GM23338 (cell line): ENCODE data around the gene KCNH4. TPM values are rescaled to one million over a fixed set of nuclear protein-coding genes. Genes with fewer than 3 reads are reported as not detected.

ENCODE experiments used
- ATAC-seq: fragments of 200-7000 bp; cut with Tn5 transposase; 3 replicates; pipeline ENCODE4 v1.9.1; 2020
- DNase-seq: peaks from one replicate; pipeline ENCODE4 v3.0.0-alpha.2; 2015; ENCODE audit warnings: low spot score
- H2AFZ ChIP-seq: fragments of 200-600 bp; sonication (generic); 2 replicates; pipeline ENCODE4 v1.8.0; 2016; ENCODE audit warnings: antibody characterized with exemption, mild to moderate bottlenecking, moderate library complexity
- H3F3A ChIP-seq: fragments of 200-600 bp; sonication (generic); replicated peaks from 2 replicates; pipeline ENCODE4 v1.8.0; 2017; ENCODE audit warnings: antibody characterized with exemption, mixed run types, low read depth
- H3K27ac ChIP-seq: fragments of 200-600 bp; sonication (generic); 2 replicates; pipeline ENCODE4 v1.6.1; 2016; ENCODE audit warnings: low read depth
- H3K27me3 ChIP-seq: fragments of 200-600 bp; sonication (generic); 2 replicates; pipeline ENCODE4 v1.8.0; 2016; ENCODE audit warnings: mild to moderate bottlenecking, mixed run types, moderate library complexity; ENCODE audit not compliant: insufficient read depth
- H3K36me3 ChIP-seq: fragments of 200-600 bp; sonication (generic); 2 replicates; pipeline ENCODE4 v1.8.0; 2016; ENCODE audit warnings: mild to moderate bottlenecking; ENCODE audit not compliant: insufficient read depth
- H3K4me1 ChIP-seq: fragments of 200-600 bp; sonication (generic); 2 replicates; pipeline ENCODE4 v1.8.0; 2016; ENCODE audit warnings: mild to moderate bottlenecking, moderate library complexity; ENCODE audit not compliant: insufficient read depth
- H3K4me2 ChIP-seq: fragments of 200-600 bp; sonication (generic); 2 replicates; pipeline ENCODE4 v1.7.1; 2017; ENCODE audit warnings: mixed run types
- H3K4me3 ChIP-seq: fragments of 200-600 bp; sonication (generic); 2 replicates; pipeline ENCODE4 v1.6.1; 2016; ENCODE audit warnings: mixed run types
- H3K79me2 ChIP-seq: fragments of 200-600 bp; sonication (generic); replicated peaks from 2 replicates; pipeline ENCODE4 v1.8.0; 2017; ENCODE audit warnings: mild to moderate bottlenecking; ENCODE audit not compliant: insufficient read depth
- H3K9me2 ChIP-seq: fragments of 200-600 bp; sonication (generic); 2 replicates; pipeline ENCODE4 v1.8.0; 2017; ENCODE audit not compliant: insufficient read depth
- H4K20me1 ChIP-seq: fragments of 200-600 bp; sonication (generic); replicated peaks from 2 replicates; pipeline ENCODE4 v1.8.0; 2017; ENCODE audit warnings: mild to moderate bottlenecking; ENCODE audit not compliant: insufficient read depth
- H3K27ac Mint-ChIP-seq: 2 replicates; pipeline ENCODE4 v1.8.0; 2020; ENCODE audit warnings: inconsistent platforms, mild to moderate bottlenecking, moderate library complexity, mixed read lengths
- H3K27me3 Mint-ChIP-seq: 3 replicates; pipeline ENCODE4 v1.8.0; 2022; ENCODE audit warnings: low read depth, mild to moderate bottlenecking, moderate library complexity, mixed read lengths, inconsistent platforms; ENCODE audit not compliant: insufficient read depth, poor library complexity
- H3K36me3 Mint-ChIP-seq: 3 replicates; pipeline ENCODE4 v1.8.0; 2021; ENCODE audit warnings: low read depth, mild to moderate bottlenecking, inconsistent platforms, moderate library complexity, mixed read lengths
- H3K4me1 Mint-ChIP-seq: 3 replicates; pipeline ENCODE4 v1.8.0; 2020; ENCODE audit warnings: mild to moderate bottlenecking, inconsistent platforms, mixed read lengths
- H3K4me3 Mint-ChIP-seq: 3 replicates; pipeline ENCODE4 v1.8.0; 2021; ENCODE audit warnings: moderate library complexity, mild to moderate bottlenecking, inconsistent platforms, mixed read lengths
- H3K9me3 Mint-ChIP-seq: 3 replicates; pipeline ENCODE4 v1.8.0; 2020; ENCODE audit warnings: moderate library complexity, mild to moderate bottlenecking, inconsistent platforms, mixed read lengths
- CREB1 ChIP-seq: fragments of 250-450 bp; sonication (Bioruptor Pico); IDR thresholded peaks from 2 replicates; pipeline ENCODE4 v1.5.0; 2020; ENCODE audit warnings: low read depth, mild to moderate bottlenecking, moderate library complexity
- ETS1 ChIP-seq: IDR thresholded peaks from 2 replicates; pipeline ENCODE4 v1.6.1; 2016; ENCODE audit warnings: antibody characterized with exemption
- EZH2phosphoT487 ChIP-seq: fragments of 200-600 bp; sonication (generic); IDR thresholded peaks from one replicate; pipeline ENCODE4 v1.8.1; 2018; ENCODE audit warnings: antibody characterized with exemption; ENCODE audit not compliant: unreplicated experiment
- JUNB ChIP-seq: IDR thresholded peaks from one replicate; pipeline ENCODE4 v1.6.1; 2016; ENCODE audit warnings: antibody characterized with exemption; ENCODE audit not compliant: unreplicated experiment
- NANOG ChIP-seq: IDR thresholded peaks from 2 replicates; pipeline ENCODE4 v1.6.1; 2016; ENCODE audit warnings: antibody characterized with exemption, borderline replicate concordance
- POLR2AphosphoS5 ChIP-seq: IDR thresholded peaks from 2 replicates; pipeline ENCODE4 v1.6.1; 2016; ENCODE audit warnings: antibody characterized with exemption, low read depth
- STAT1 ChIP-seq: IDR thresholded peaks from one replicate; pipeline ENCODE4 v1.6.1; 2016; ENCODE audit warnings: antibody characterized with exemption; ENCODE audit not compliant: unreplicated experiment
- ZNF114 ChIP-seq: fragments of 250-450 bp; sonication (Bioruptor Pico); IDR thresholded peaks from 2 replicates; pipeline ENCODE4 v1.5.0; 2020; ENCODE audit warnings: mild to moderate bottlenecking, moderate library complexity
- ZNF331 ChIP-seq: fragments of 250-450 bp; sonication (Bioruptor Pico); IDR thresholded peaks from 2 replicates; pipeline ENCODE4 v1.5.0; 2020; ENCODE audit warnings: low read depth, mild to moderate bottlenecking, moderate library complexity
- ZNF462 ChIP-seq: fragments of 250-450 bp; sonication (Bioruptor Pico); IDR thresholded peaks from 2 replicates; pipeline ENCODE4 v1.5.0; 2020; ENCODE audit warnings: mild to moderate bottlenecking, moderate library complexity
- polyA plus RNA-seq: library from polyadenylated mRNA; unstranded; fragments of >200 nt; fragmentation: Nextera tagmentation; extraction: Ambion mirVana; gene quantifications from 2 replicates; pipeline ENCODE4 v1.2.1, GENCODE V29; 2016
- total RNA-seq: library from RNA; depleted of rRNA; stranded (reverse); fragments of >200 nt; shearing (Covaris generic); gene quantifications from 2 replicates; pipeline ENCODE4 v1.2.3, GENCODE V29; 2014
- TF ChIP-seq, protein P1 (sequence below): IDR thresholded peaks from one replicate; pipeline ENCODE4 v1.6.1; 2018; ENCODE audit warnings: antibody characterized with exemption; ENCODE audit not compliant: unreplicated experiment
- TF ChIP-seq, protein P2 (sequence below), 2 experiments: fragments of 200-600 bp in 1 of 2; sonication (generic) in 1 of 2; conservative IDR thresholded peaks; 2 replicates each; pipeline versions ENCODE4 v1.5.1 to v1.6.1; 2016 to 2017; ENCODE audit warnings: antibody characterized with exemption in 2 of 2, low read depth in 2 of 2, mild to moderate bottlenecking in 2 of 2, moderate library complexity in 1 of 2

The KCNH4 gene
- total and polyA plus RNA-seq, 2 experiments from 2014 or later, result 0.08 to 0.49 TPM

GRCh38 chr17:42131981-42132432 lies 48.9 kb downstream of the KCNH4 start:
- Histone ChIP-seq H4K20me1 (peaks cover 12% of the 10 kb centered on the region), H3K36me3 (peaks cover 3% of the 10 kb centered on the region), H3K27me3 (no peaks in the 10 kb centered on the region), H3K9me2 (no peaks in the 10 kb centered on the region), H3K79me2 (peaks cover 50% of the 10 kb centered on the region), H3K27ac (no peak overlapping the region; the same call in 1 of the 2 replicates), H3K4me3 (no peak overlapping the region), H3F3A (0 out of 2 replicates have a peak, but pooled peaks cover 4% of the 10 kb centered on the region), H3K4me2 (no peak overlapping the region), H3K4me1 (peaks cover 10% of the 10 kb centered on the region; the same call in 1 of the 2 replicates), H2AFZ (no peak overlapping the region)
- H3K4me3 Mint-ChIP-seq, result no peak overlapping the region
- DNase-seq, result no peak
- peaks cover 36% of the 10 kb centered on the region for H3K36me3 Mint-ChIP-seq
- no peak for ATAC-seq
- H3K4me1 Mint-ChIP-seq, result peaks cover 33% of the 10 kb centered on the region
- H3K27me3 Mint-ChIP-seq, result peaks cover 15% of the 10 kb centered on the region
- no peak overlapping the region for H3K27ac Mint-ChIP-seq
- TF ChIP-seq JUNB, result no peak
- no peak for TF ChIP-seq EZH2phosphoT487
- TF ChIP-seq, protein P1, sequence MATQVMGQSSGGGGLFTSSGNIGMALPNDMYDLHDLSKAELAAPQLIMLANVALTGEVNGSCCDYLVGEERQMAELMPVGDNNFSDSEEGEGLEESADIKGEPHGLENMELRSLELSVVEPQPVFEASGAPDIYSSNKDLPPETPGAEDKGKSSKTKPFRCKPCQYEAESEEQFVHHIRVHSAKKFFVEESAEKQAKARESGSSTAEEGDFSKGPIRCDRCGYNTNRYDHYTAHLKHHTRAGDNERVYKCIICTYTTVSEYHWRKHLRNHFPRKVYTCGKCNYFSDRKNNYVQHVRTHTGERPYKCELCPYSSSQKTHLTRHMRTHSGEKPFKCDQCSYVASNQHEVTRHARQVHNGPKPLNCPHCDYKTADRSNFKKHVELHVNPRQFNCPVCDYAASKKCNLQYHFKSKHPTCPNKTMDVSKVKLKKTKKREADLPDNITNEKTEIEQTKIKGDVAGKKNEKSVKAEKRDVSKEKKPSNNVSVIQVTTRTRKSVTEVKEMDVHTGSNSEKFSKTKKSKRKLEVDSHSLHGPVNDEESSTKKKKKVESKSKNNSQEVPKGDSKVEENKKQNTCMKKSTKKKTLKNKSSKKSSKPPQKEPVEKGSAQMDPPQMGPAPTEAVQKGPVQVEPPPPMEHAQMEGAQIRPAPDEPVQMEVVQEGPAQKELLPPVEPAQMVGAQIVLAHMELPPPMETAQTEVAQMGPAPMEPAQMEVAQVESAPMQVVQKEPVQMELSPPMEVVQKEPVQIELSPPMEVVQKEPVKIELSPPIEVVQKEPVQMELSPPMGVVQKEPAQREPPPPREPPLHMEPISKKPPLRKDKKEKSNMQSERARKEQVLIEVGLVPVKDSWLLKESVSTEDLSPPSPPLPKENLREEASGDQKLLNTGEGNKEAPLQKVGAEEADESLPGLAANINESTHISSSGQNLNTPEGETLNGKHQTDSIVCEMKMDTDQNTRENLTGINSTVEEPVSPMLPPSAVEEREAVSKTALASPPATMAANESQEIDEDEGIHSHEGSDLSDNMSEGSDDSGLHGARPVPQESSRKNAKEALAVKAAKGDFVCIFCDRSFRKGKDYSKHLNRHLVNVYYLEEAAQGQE, result no peak
- TF ChIP-seq STAT1, result no peak
- TF ChIP-seq ZNF331, result no peak
- TF ChIP-seq, protein P2, sequence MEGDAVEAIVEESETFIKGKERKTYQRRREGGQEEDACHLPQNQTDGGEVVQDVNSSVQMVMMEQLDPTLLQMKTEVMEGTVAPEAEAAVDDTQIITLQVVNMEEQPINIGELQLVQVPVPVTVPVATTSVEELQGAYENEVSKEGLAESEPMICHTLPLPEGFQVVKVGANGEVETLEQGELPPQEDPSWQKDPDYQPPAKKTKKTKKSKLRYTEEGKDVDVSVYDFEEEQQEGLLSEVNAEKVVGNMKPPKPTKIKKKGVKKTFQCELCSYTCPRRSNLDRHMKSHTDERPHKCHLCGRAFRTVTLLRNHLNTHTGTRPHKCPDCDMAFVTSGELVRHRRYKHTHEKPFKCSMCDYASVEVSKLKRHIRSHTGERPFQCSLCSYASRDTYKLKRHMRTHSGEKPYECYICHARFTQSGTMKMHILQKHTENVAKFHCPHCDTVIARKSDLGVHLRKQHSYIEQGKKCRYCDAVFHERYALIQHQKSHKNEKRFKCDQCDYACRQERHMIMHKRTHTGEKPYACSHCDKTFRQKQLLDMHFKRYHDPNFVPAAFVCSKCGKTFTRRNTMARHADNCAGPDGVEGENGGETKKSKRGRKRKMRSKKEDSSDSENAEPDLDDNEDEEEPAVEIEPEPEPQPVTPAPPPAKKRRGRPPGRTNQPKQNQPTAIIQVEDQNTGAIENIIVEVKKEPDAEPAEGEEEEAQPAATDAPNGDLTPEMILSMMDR (conservative IDR thresholded peaks at IDR 0.05; ENCODE audit: low read depth in 2 of 2), result no peak
- no peak for TF ChIP-seq ZNF114 (CRISPR knock-in tag)
- no peak for TF ChIP-seq ETS1
- TF ChIP-seq CREB1 (CRISPR knock-in tag), result no peak
- no peak for TF ChIP-seq ZNF462 (CRISPR knock-in tag)
- TF ChIP-seq NANOG, result no peak
- TF ChIP-seq POLR2AphosphoS5, result no peak
- no peaks in the 10 kb centered on the region for H3K9me3 Mint-ChIP-seq
